Activated CD4-positive, alpha-beta T cell treated with anti-CD3 and anti-CD28 coated beads, Interleukin-2, amount 10 ng/mL, durations not matched to agents 24 days and 14 days (primary cell): ENCODE measurements around the gene CRHBP. TPM values are rescaled to one million over a fixed set of nuclear protein-coding genes. Genes with fewer than 3 reads are reported as not detected.
"Not testable (repeated sequence)": the region's sequence is repeated elsewhere in the genome, so short reads cannot be mapped to it uniquely, and the experiment has no call there.

Experiments
- DNase-seq: peaks from one replicate; pipeline ENCODE4 v3.0.0; 2022
- H3K27ac Mint-ChIP-seq: one replicate; pipeline ENCODE4 v1.8.0; 2022; ENCODE audit warnings: mild to moderate bottlenecking, mixed read lengths
- H3K27me3 Mint-ChIP-seq: one replicate; pipeline ENCODE4 v1.8.0; 2022; ENCODE audit warnings: mixed read lengths
- H3K36me3 Mint-ChIP-seq: one replicate; pipeline ENCODE4 v1.8.0; 2022; ENCODE audit warnings: low read depth, mild to moderate bottlenecking, mixed read lengths
- H3K4me1 Mint-ChIP-seq: one replicate; pipeline ENCODE4 v1.8.0; 2021; ENCODE audit warnings: mixed read lengths
- H3K4me3 Mint-ChIP-seq: one replicate; pipeline ENCODE4 v1.8.0; 2022; ENCODE audit warnings: mild to moderate bottlenecking, moderate library complexity, mixed read lengths
- H3K9me3 Mint-ChIP-seq: one replicate; pipeline ENCODE4 v1.8.0; 2021; ENCODE audit warnings: mixed read lengths
- intact Hi-C: fragments of 100-400 bp; cut with micrococcal nuclease; formaldehyde crosslinking; loops from one replicate; pipeline ENCODE4 v1.15.1; 2023
- total RNA-seq: library from RNA; stranded (reverse); gene quantifications from 2 replicates; pipeline ENCODE4 v1.2.3, GENCODE V29; 2022

The CRHBP gene, protein sequence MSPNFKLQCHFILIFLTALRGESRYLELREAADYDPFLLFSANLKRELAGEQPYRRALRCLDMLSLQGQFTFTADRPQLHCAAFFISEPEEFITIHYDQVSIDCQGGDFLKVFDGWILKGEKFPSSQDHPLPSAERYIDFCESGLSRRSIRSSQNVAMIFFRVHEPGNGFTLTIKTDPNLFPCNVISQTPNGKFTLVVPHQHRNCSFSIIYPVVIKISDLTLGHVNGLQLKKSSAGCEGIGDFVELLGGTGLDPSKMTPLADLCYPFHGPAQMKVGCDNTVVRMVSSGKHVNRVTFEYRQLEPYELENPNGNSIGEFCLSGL
- total RNA-seq = 0.23 and 0.31 TPM in 2 replicates

DNA sequence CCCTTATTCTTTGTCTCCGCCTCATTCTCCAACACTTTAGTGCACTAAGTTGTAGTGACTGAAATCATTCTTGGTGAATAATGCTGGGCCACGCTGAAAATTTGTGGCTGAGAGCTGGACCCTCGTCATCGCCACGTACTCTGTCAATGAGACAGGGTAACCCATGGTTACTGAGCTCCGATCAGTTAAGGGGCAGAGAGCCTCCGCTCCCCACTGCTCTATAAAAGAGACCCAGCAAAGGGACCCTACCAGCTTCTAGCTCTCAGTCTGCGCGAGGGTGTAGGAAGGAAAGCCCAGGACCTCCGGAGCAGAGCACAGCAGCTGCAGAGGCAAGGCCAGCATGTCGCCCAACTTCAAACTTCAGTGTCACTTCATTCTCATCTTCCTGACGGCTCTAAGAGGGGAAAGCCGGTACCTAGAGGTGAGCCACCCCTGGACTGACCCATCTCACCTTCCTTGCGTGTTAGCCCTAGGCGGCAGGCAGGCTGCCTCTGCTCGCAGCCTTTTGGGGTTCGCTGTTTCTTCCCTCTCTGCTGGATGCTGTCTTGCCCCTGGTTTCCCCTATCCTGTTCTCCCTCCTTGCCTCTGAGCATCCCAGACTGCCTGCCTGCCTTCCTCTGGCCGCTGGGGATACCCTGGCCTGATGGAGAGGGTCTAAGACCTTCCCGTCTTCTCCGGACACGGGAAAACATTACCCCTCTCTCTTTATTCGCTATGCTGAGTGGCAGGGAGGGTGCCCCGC lies at the start of gene CRHBP:
CRHBP (plus strand) TSS at position 251 of the 742 bp plus-strand sequence; CDS start at position 341, 90 bp downstream.
- no peak for DNase-seq
- Mint-ChIP-seq H3K36me3 (no peaks in the 10 kb centered on the region), H3K4me1 (no peaks in the 10 kb centered on the region), H3K9me3 (no peaks in the 10 kb centered on the region), H3K4me3 (no peak within 1 kb of the TSS), H3K27ac (no peak within 1 kb of the TSS), H3K27me3 (peaks cover 54% of the 10 kb centered on the region)
- intact Hi-C loops = loop anchor here (10.0 kb wide), 1 partner anchor 682 kb away; the partner anchor contains the start of gene OTP

DNA sequence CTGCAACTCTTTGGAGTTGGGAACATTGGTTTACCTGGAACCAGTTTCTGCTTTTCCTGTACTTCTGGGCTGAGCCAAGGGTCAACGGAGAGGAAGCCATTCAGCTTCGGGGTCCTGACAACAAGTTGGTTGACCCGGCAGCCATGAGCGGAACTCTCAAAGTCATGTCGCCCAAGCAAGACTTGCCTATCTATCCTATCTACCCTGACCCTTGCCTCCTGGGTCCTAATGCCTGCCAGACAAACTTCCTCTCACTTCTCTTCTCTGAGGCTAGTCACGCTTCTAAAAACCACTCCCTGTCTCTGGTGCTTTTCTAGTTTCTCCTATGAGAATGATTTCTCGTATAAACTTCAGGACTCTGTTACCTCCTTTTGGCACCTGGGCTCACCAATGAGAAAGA lies 44.7 kb upstream of the CRHBP start:
- intact Hi-C loops = no loop called here
- no peaks in the 10 kb centered on the region for H3K4me1 Mint-ChIP-seq
- H3K27me3 Mint-ChIP-seq = no peaks in the 10 kb centered on the region
- H3K36me3 Mint-ChIP-seq = no peaks in the 10 kb centered on the region
- peaks cover 6% of the 10 kb centered on the region for H3K9me3 Mint-ChIP-seq
- no peak for DNase-seq
- H3K27ac Mint-ChIP-seq = no peak overlapping the region
- H3K4me3 Mint-ChIP-seq = no peak overlapping the region

DNA sequence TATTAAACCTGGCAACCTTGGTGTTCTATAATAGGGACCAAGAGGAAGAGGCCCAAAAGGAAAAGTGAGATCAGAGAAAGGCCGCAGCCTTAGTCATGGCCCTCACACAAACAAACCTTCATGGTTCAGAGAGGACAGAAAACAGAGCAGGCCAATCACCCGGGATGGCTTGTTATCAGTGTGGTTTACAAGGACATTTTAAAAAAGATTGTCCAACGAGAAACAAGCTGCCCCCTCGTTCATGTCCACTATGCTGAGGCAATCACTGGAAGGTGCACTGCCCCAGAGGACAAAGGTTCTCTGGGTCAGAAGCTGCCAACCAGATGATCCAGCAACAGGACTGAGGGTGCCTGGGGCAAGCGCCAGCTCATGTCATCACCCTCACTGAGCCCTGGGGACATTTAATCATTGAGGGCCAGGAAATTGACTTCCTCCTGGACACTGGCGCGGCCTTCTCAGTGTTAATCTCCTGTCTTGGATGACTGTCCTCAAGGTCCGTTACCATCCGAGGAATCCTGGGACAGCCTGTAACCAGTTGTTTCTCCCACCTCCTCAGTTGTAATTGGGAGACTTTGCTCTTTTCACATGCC lies 42.4 kb upstream of the CRHBP start:
- H3K9me3 Mint-ChIP-seq, H3K27ac Mint-ChIP-seq, DNase-seq, H3K4me3 Mint-ChIP-seq, H3K27me3 Mint-ChIP-seq, intact Hi-C loops, H3K36me3 Mint-ChIP-seq, H3K4me1 Mint-ChIP-seq: not testable (repeated sequence)

DNA sequence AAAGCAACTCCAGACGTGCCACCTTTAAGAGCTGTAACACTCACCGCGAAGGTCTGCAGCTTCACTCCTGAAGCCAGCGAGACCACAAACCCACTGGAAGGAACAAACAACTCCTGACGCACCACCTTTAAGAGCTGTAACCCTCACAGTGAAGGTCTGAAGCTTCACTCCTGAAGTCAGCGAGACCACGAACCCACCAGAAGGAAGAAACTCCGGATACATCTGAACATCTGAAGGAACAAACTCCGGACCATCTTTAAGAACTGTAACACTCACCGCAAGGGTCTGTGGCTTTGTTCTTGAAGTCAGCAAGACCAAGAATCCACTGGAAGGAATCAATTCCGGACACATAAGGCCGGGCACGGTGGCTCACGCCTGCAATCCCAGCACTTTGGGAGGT lies 38.2 kb upstream of the CRHBP start:
- H3K27ac Mint-ChIP-seq, H3K9me3 Mint-ChIP-seq, intact Hi-C loops: not testable (repeated sequence)

DNA sequence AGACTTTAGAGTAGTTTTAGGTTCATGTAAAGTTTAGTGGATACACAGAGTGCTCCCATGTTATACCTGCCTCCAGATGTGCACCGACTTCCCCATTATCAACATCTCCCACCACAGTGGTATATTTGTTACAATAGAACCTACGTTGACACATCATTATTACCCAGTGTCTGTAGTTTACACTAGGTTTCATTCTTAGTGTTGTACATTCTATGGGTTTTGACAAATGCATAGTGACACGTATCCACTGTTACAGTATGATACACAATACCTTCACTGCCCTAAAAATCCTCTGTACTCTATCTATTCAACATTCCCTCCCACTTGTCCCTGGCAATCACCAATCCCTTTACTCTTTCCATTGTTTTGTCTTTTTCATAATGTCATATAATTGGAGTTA lies 34.3 kb upstream of the CRHBP start:
- no peak for DNase-seq
- Mint-ChIP-seq H3K27me3 (peaks cover 2% of the 10 kb centered on the region), H3K4me1 (no peaks in the 10 kb centered on the region), H3K4me3 (no peak overlapping the region), H3K36me3 (peaks cover 4% of the 10 kb centered on the region), H3K27ac (no peak overlapping the region), H3K9me3 (peaks cover 7% of the 10 kb centered on the region)
- intact Hi-C loops = no loop called here

More for the DNA sequence above, 38.2 kb upstream of the CRHBP start:
- DNase-seq, H3K36me3 Mint-ChIP-seq, H3K4me1 Mint-ChIP-seq, H3K4me3 Mint-ChIP-seq, H3K27me3 Mint-ChIP-seq: not testable (repeated sequence)

DNA sequence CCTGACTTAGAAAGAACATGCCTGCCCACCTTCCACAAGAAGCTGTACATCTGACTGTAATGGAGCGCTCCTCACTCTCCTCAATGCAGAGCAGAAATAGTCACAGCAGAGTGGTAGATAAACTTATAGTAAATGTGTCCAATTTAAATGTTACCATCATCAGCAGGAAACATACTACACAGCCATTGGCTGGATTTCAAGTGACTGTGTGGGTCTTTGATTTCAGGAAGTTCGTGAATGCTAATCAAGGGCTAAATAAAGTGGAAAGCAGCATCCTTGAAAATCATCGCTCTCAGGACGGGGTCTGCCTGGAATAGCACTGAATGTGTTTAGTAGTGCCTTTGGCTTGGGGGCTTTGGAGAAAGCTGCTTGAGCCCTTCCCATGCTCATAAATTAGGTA lies 32.4 kb upstream of the CRHBP start:
- H3K27me3 Mint-ChIP-seq = peaks cover 2% of the 10 kb centered on the region
- no peaks in the 10 kb centered on the region for H3K4me1 Mint-ChIP-seq

DNA sequence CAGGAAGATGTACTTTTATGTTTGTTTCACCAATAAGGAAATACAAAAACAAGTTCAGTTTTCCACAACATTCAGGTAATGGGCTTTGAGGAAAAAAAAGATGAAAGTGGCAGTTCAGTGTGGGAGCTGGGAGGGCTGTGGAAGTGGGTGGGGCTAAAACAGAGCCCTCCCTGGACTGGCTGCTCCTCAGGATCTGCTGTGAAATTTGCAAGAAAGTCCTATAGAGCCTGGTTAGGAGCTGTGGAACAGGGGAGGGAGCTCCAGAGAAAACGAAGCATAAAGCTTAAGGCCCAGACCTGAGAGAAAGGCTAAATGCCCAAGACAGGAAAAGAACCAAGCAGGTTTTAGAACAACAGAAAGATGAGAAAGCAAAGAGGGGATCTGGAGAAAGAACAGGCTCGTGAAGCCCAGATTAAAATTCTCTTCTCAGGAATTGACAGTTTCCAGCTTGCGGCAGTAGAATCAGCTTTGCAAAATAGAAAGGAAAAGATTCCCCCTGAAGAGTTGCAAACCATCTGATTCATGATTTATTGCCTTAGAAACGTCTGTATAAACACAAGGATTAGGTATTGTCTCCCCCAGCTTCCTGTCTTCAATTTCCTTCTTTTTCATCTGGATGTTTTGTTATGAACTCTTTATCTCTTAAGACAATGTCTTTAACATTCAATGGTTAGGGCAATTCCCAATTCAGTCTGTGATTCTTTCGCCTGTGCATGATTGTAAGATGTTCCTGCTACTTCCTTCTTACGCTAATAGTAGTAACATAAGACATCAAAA lies 26.3 kb upstream of the CRHBP start:
- peaks cover 11% of the 10 kb centered on the region for H3K27me3 Mint-ChIP-seq
- H3K36me3 Mint-ChIP-seq = no peaks in the 10 kb centered on the region

More for the DNA sequence above, 32.4 kb upstream of the CRHBP start:
- DNase-seq = no peak
- H3K4me3 Mint-ChIP-seq = no peak overlapping the region
- H3K36me3 Mint-ChIP-seq = no peaks in the 10 kb centered on the region
- H3K27ac Mint-ChIP-seq = no peak overlapping the region
- intact Hi-C loops = no loop called here
- H3K9me3 Mint-ChIP-seq = peaks cover 7% of the 10 kb centered on the region

DNA sequence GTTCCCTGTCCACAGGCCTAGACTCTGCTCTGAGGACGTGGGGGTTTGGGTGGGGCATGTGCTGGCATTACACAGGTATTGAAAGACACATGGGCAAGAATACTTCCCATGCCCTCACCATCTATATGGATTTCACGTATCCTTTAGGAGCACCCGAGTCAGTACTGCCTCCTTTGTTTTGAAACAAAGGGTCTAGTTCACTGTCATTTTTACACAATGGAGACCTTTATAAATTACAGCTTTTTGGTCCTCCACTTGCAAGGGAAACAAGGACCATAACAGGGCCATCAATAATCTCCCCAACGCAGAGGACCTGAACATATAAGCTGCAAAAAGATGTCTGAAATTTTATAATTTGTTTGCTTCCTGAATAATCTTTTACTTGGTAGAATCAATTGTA lies 24.9 kb upstream of the CRHBP start:
- Mint-ChIP-seq H3K36me3 (no peaks in the 10 kb centered on the region), H3K9me3 (peaks cover 3% of the 10 kb centered on the region), H3K4me3 (no peak overlapping the region), H3K4me1 (no peaks in the 10 kb centered on the region), H3K27ac (no peak overlapping the region), H3K27me3 (peaks cover 15% of the 10 kb centered on the region)
- DNase-seq = no peak
- intact Hi-C loops = no loop called here

More for the DNA sequence above, 26.3 kb upstream of the CRHBP start:
- H3K27ac Mint-ChIP-seq = no peak overlapping the region
- H3K4me3 Mint-ChIP-seq = no peak overlapping the region
- peaks cover 4% of the 10 kb centered on the region for H3K9me3 Mint-ChIP-seq
- H3K4me1 Mint-ChIP-seq = no peaks in the 10 kb centered on the region
- intact Hi-C loops = no loop called here
- DNase-seq = no peak

DNA sequence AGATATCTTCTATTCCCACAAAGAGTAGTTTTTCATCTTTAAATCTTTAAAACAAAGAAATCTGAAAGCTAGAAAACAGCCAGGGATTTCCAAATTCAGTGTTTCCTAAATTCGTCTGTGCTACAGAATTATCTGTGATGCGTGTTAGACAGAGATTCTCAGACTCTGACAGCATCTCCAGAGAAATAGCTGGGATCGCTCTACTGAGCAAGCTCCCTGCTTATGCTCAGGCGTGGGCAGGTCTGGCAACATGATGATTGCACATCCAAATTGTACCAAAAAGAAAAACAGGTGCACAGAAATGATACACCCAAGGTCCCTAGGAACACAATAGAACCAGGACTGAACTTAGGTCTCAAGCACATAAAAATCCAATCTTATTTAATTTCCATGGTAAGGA lies 22.8 kb upstream of the CRHBP start:
- Mint-ChIP-seq H3K4me1 (no peaks in the 10 kb centered on the region), H3K27me3 (peaks cover 16% of the 10 kb centered on the region), H3K27ac (no peak overlapping the region), H3K9me3 (peaks cover 5% of the 10 kb centered on the region), H3K4me3 (no peak overlapping the region), H3K36me3 (no peaks in the 10 kb centered on the region)
- no peak for DNase-seq
- intact Hi-C loops = no loop called here

DNA sequence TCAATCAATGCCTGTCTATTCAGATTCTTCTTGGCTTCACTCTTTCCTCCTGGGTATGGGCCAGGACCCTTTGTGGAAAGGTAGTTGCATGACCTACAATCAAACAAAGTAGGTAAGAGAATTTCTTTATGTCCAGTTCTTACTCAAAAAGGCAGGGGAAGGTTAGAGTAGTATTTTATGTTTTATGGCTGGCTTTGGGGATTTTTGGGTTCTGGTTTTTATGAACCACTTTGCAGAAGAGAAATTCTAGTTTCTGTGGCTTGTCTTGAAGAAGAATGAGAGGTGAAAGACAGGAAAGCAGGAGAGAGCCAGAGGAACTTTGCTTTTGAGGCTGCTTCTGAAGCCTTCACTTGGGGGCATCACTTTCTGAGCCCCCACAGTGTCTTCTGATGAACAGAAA lies 14.7 kb upstream of the CRHBP start:
- intact Hi-C loops = no loop called here
- no peaks in the 10 kb centered on the region for H3K4me1 Mint-ChIP-seq
- H3K4me3 Mint-ChIP-seq = no peak overlapping the region

DNA sequence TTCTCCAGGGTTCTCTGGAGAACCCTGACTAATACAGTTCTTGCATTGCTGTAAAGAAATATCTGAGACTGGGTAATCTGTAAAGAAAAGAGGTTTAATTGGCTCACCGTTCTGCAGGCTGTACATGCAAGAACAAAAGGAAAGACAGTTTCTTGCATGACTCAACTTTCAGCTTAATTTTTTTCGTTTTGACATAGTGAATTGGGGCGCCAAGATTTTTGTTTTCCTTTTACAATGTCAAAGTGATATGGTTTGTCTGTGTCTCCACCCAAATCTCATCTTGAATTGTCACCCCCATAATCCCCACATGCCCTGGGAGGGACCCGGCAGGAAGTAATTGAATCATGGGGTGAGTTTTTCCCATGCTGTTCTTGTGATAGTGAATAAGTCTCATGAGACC lies 11.8 kb upstream of the CRHBP start:
- Mint-ChIP-seq H3K4me3 (no peak overlapping the region), H3K27me3 (peaks cover 22% of the 10 kb centered on the region), H3K27ac (no peak overlapping the region), H3K9me3 (no peaks in the 10 kb centered on the region), H3K4me1 (no peaks in the 10 kb centered on the region), H3K36me3 (no peaks in the 10 kb centered on the region)
- intact Hi-C loops = no loop called here
- no peak for DNase-seq

More for the DNA sequence above, 14.7 kb upstream of the CRHBP start:
- Mint-ChIP-seq H3K27ac (no peak overlapping the region), H3K27me3 (peaks cover 7% of the 10 kb centered on the region), H3K36me3 (no peaks in the 10 kb centered on the region), H3K9me3 (peaks cover 8% of the 10 kb centered on the region)
- DNase-seq = no peak

DNA sequence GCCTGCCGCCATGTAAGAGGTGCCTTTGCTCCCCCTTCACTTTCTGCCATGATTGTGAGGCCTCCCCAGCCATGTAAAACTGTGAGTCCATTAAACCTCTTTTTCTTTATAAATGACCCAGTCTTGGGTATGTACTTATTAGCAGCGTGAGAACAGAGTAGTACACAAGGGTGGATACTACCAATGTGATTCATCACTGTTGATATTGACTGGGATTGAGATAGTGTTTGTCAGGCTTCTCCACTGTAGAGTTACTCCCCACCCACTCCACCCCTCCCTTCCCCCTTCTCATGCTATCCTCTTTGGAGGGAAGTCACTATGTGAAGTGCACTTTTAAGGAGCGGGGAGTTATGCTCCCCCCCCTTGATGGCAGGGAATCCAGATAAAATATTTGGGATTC lies 11.4 kb upstream of the CRHBP start:
- no peak for DNase-seq
- H3K9me3 Mint-ChIP-seq = no peaks in the 10 kb centered on the region
- H3K27ac Mint-ChIP-seq = no peak overlapping the region
- no peak overlapping the region for H3K4me3 Mint-ChIP-seq
- peaks cover 25% of the 10 kb centered on the region for H3K27me3 Mint-ChIP-seq
- H3K4me1 Mint-ChIP-seq = no peaks in the 10 kb centered on the region
- H3K36me3 Mint-ChIP-seq = no peaks in the 10 kb centered on the region
- intact Hi-C loops = no loop called here

DNA sequence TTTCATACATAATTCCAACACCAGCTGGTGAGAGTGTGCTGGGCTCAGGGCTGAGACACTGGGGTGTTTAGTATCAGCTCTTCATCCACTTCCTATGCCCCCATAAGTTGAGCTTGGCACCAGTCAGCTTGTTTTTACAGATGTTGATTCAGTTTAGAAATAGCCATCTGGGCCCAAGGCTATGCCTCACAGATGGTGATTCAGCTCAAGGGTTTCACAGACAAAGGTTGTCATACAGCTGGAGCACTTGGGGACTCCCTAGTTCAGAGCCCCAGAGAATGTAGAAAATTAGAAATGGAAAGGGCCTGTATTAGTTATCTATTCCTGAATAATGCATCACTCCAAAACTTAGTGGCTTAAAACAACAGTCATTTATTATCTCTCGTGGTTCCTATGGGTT lies 10.3 kb upstream of the CRHBP start:
- Mint-ChIP-seq H3K27ac (no peak overlapping the region), H3K4me1 (no peaks in the 10 kb centered on the region), H3K27me3 (peaks cover 31% of the 10 kb centered on the region), H3K4me3 (no peak overlapping the region), H3K36me3 (no peaks in the 10 kb centered on the region), H3K9me3 (no peaks in the 10 kb centered on the region)
- DNase-seq = no peak
- intact Hi-C loops = no loop called here
